ENCODE data around the gene ITGA6. TPM values are rescaled to one million over a fixed set of nuclear protein-coding genes. Genes with fewer than 3 reads are reported as not detected.
"Not testable (repeated sequence)": the region's sequence is repeated elsewhere in the genome, so short reads cannot be mapped to it uniquely, and the experiment has no call there.

The ITGA6 gene
- total and polyA plus RNA-seq, 2 experiments from 2014 or later, result 32.9 to 124 TPM

DNA sequence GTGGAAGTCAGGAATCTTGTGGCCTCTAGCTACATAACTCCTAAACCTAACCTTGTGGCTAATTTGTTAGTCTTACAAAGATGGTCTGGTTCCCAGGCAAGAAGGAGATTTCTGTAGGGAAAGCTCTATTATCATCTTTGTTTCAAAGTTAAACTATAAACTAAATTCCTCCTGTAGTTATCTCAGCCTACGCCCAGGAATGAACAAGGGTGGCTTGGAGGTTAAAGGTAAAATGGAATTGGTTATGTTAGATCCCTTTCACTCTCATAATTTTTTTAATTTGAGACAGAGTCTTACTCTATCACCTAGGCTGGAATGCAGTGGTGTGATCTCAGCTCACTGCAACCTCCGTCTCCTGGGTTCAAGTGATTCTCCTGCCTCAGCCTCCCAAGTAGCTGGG is 103.9 kb downstream of the ITGA6 start (continued):
- TF ChIP-seq, protein P1, sequence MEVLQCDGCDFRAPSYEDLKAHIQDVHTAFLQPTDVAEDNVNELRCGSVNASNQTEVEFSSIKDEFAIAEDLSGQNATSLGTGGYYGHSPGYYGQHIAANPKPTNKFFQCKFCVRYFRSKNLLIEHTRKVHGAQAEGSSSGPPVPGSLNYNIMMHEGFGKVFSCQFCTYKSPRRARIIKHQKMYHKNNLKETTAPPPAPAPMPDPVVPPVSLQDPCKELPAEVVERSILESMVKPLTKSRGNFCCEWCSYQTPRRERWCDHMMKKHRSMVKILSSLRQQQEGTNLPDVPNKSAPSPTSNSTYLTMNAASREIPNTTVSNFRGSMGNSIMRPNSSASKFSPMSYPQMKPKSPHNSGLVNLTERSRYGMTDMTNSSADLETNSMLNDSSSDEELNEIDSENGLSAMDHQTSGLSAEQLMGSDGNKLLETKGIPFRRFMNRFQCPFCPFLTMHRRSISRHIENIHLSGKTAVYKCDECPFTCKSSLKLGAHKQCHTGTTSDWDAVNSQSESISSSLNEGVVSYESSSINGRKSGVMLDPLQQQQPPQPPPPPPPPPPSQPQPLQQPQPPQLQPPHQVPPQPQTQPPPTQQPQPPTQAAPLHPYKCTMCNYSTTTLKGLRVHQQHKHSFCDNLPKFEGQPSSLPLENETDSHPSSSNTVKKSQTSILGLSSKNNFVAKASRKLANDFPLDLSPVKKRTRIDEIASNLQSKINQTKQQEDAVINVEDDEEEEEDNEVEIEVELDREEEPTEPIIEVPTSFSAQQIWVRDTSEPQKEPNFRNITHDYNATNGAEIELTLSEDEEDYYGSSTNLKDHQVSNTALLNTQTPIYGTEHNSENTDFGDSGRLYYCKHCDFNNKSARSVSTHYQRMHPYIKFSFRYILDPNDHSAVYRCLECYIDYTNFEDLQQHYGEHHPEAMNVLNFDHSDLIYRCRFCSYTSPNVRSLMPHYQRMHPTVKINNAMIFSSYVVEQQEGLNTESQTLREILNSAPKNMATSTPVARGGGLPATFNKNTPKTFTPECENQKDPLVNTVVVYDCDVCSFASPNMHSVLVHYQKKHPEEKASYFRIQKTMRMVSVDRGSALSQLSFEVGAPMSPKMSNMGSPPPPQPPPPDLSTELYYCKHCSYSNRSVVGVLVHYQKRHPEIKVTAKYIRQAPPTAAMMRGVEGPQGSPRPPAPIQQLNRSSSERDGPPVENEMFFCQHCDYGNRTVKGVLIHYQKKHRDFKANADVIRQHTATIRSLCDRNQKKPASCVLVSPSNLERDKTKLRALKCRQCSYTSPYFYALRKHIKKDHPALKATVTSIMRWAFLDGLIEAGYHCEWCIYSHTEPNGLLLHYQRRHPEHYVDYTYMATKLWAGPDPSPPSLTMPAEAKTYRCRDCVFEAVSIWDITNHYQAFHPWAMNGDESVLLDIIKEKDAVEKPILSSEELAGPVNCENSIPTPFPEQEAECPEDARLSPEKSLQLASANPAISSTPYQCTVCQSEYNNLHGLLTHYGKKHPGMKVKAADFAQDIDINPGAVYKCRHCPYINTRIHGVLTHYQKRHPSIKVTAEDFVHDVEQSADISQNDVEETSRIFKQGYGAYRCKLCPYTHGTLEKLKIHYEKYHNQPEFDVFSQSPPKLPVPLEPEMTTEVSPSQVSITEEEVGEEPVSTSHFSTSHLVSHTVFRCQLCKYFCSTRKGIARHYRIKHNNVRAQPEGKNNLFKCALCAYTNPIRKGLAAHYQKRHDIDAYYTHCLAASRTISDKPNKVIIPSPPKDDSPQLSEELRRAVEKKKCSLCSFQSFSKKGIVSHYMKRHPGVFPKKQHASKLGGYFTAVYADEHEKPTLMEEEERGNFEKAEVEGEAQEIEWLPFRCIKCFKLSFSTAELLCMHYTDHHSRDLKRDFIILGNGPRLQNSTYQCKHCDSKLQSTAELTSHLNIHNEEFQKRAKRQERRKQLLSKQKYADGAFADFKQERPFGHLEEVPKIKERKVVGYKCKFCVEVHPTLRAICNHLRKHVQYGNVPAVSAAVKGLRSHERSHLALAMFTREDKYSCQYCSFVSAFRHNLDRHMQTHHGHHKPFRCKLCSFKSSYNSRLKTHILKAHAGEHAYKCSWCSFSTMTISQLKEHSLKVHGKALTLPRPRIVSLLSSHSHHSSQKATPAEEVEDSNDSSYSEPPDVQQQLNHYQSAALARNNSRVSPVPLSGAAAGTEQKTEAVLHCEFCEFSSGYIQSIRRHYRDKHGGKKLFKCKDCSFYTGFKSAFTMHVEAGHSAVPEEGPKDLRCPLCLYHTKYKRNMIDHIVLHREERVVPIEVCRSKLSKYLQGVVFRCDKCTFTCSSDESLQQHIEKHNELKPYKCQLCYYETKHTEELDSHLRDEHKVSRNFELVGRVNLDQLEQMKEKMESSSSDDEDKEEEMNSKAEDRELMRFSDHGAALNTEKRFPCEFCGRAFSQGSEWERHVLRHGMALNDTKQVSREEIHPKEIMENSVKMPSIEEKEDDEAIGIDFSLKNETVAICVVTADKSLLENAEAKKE (CRISPR knock-in tag; IDR thresholded peaks at IDR 0.05), result no peak
- TF ChIP-seq STAT1 (IDR thresholded peaks at IDR 0.05; ENCODE audit: unreplicated experiment) (no peak), EZH2phosphoT487 (IDR thresholded peaks at IDR 0.05; ENCODE audit: unreplicated experiment) (no peak), ZNF114 (CRISPR knock-in tag; IDR thresholded peaks at IDR 0.05) (no peak)

DNA sequence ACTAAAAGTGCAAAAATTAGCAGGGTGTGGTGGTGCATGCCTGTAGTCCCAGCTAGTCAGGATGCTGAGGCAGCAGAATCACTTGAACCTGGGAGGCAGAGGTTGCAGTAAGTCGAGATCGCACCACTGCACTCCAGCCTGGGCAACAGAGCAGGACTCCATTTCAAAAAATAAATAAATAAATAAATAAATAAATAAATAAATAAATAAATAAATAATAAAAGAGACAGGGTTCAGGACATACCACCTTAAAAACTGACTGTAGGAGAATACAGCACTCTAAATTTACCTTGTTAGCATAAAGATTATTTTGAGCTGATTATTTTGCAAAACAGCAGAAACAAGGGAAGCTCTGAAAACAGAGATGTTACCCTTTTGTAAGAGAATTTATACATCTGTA is 105.1 kb downstream of the ITGA6 start:
- H3K4me2 ChIP-seq; H3K4me3 ChIP-seq; H3K4me1 Mint-ChIP-seq; H3K27me3 ChIP-seq (ENCODE audit: insufficient read depth); H2AFZ ChIP-seq; H3K27ac Mint-ChIP-seq; DNase-seq (ENCODE audit: low spot score); ATAC-seq; H3F3A ChIP-seq (replicated peaks; ENCODE audit: low read depth); H3K79me2 ChIP-seq (replicated peaks; ENCODE audit: insufficient read depth); H3K9me2 ChIP-seq (ENCODE audit: insufficient read depth); H3K4me3 Mint-ChIP-seq; H3K4me1 ChIP-seq (ENCODE audit: insufficient read depth); H4K20me1 ChIP-seq (replicated peaks; ENCODE audit: insufficient read depth): not testable (repeated sequence)
- peaks cover 13% of the 10 kb centered on the region for H3K27me3 Mint-ChIP-seq (ENCODE audit: insufficient read depth, low read depth, poor library complexity)
- peaks cover 78% of the 10 kb centered on the region for H3K36me3 Mint-ChIP-seq (ENCODE audit: low read depth)
- H3K9me3 Mint-ChIP-seq, result peaks cover 93% of the 10 kb centered on the region
- H3K27ac ChIP-seq (ENCODE audit: low read depth), result peak overlapping the region; percentile 46; the same call in 1 of the 2 replicates
- H3K36me3 ChIP-seq (ENCODE audit: insufficient read depth), result peaks cover 13% of the 10 kb centered on the region; the same call in 1 of the 2 replicates

DNA sequence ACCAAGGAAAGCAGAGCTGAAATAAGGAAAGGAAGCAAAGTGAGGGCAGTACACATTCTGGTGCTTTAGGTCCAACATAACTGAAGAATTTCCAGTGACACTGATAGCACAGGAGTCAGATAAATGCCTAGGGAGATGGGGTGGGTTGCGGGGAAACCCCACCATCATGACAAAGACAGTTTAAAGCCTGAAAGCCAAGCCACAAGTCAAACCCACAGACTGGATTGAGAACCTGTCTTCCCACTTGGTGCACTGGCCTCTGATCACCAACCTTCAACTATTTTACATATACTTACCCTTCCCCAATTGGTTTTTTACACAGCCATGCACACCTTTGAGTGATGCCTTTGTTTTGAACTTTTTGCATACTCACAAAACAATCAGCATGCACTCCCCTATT is 106.3 kb downstream of the ITGA6 start:
- ATAC-seq, result no peak
- Mint-ChIP-seq H3K27ac (no peak overlapping the region; the same call in 1 of the 2 replicates), H3K4me3 (no peak overlapping the region), H3K4me1 (no peaks in the 10 kb centered on the region; the same call in 2 of the 3 replicates), H3K9me3 (peaks cover 87% of the 10 kb centered on the region), H3K27me3 (ENCODE audit: insufficient read depth, low read depth, poor library complexity) (peaks cover 13% of the 10 kb centered on the region), H3K36me3 (ENCODE audit: low read depth) (peaks cover 76% of the 10 kb centered on the region)
- Histone ChIP-seq H2AFZ (no peak overlapping the region), H3K36me3 (ENCODE audit: insufficient read depth) (peaks cover 9% of the 10 kb centered on the region; the same call in 1 of the 2 replicates), H4K20me1 (replicated peaks; ENCODE audit: insufficient read depth) (no peaks in the 10 kb centered on the region), H3K4me1 (ENCODE audit: insufficient read depth) (0 out of 2 replicates have a peak, but pooled peaks cover 6% of the 10 kb centered on the region), H3K9me2 (ENCODE audit: insufficient read depth) (no peaks in the 10 kb centered on the region; the same call in 1 of the 2 replicates), H3K4me3 (no peak overlapping the region), H3K79me2 (replicated peaks; ENCODE audit: insufficient read depth) (no peaks in the 10 kb centered on the region), H3K4me2 (no peak overlapping the region), H3K27me3 (ENCODE audit: insufficient read depth) (no peaks in the 10 kb centered on the region), H3F3A (replicated peaks; ENCODE audit: low read depth) (no peaks in the 10 kb centered on the region), H3K27ac (ENCODE audit: low read depth) (no peak overlapping the region)
- no peak for DNase-seq (ENCODE audit: low spot score)
- TF ChIP-seq, protein P2, sequence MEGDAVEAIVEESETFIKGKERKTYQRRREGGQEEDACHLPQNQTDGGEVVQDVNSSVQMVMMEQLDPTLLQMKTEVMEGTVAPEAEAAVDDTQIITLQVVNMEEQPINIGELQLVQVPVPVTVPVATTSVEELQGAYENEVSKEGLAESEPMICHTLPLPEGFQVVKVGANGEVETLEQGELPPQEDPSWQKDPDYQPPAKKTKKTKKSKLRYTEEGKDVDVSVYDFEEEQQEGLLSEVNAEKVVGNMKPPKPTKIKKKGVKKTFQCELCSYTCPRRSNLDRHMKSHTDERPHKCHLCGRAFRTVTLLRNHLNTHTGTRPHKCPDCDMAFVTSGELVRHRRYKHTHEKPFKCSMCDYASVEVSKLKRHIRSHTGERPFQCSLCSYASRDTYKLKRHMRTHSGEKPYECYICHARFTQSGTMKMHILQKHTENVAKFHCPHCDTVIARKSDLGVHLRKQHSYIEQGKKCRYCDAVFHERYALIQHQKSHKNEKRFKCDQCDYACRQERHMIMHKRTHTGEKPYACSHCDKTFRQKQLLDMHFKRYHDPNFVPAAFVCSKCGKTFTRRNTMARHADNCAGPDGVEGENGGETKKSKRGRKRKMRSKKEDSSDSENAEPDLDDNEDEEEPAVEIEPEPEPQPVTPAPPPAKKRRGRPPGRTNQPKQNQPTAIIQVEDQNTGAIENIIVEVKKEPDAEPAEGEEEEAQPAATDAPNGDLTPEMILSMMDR (conservative IDR thresholded peaks at IDR 0.05; ENCODE audit: low read depth in 2 of 2), result no peak
- TF ChIP-seq NANOG (IDR thresholded peaks at IDR 0.05; ENCODE audit: borderline replicate concordance) (no peak), ZNF114 (CRISPR knock-in tag; IDR thresholded peaks at IDR 0.05) (no peak), POLR2AphosphoS5 (IDR thresholded peaks at IDR 0.05; ENCODE audit: low read depth) (no peak), STAT1 (IDR thresholded peaks at IDR 0.05; ENCODE audit: unreplicated experiment) (no peak)
- TF ChIP-seq, protein P3, sequence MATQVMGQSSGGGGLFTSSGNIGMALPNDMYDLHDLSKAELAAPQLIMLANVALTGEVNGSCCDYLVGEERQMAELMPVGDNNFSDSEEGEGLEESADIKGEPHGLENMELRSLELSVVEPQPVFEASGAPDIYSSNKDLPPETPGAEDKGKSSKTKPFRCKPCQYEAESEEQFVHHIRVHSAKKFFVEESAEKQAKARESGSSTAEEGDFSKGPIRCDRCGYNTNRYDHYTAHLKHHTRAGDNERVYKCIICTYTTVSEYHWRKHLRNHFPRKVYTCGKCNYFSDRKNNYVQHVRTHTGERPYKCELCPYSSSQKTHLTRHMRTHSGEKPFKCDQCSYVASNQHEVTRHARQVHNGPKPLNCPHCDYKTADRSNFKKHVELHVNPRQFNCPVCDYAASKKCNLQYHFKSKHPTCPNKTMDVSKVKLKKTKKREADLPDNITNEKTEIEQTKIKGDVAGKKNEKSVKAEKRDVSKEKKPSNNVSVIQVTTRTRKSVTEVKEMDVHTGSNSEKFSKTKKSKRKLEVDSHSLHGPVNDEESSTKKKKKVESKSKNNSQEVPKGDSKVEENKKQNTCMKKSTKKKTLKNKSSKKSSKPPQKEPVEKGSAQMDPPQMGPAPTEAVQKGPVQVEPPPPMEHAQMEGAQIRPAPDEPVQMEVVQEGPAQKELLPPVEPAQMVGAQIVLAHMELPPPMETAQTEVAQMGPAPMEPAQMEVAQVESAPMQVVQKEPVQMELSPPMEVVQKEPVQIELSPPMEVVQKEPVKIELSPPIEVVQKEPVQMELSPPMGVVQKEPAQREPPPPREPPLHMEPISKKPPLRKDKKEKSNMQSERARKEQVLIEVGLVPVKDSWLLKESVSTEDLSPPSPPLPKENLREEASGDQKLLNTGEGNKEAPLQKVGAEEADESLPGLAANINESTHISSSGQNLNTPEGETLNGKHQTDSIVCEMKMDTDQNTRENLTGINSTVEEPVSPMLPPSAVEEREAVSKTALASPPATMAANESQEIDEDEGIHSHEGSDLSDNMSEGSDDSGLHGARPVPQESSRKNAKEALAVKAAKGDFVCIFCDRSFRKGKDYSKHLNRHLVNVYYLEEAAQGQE (IDR thresholded peaks at IDR 0.05; ENCODE audit: unreplicated experiment), result no peak

Data from GM23338 (cell line).